ENCODE results near the gene COX20.

GRCh38 chr1:244839656-244840055 is 4.2 kb downstream of the COX20 start:
- TF ChIP-seq POLR2A (IDR thresholded peaks at IDR 0.05; ENCODE audit: low read length) (no peak), GATA1 (IDR thresholded peaks at IDR 0.05; ENCODE audit: low read depth, low read length) (no peak)
